Stimulated activated CD8-positive, alpha-beta memory T cell treated with anti-CD3 and anti-CD28 coated beads, Interleukin-7, amount 100 ng/mL, for 4 hours (primary cell): ENCODE measurements around the gene FAM161B.
"Not testable (repeated sequence)": the region's sequence is repeated elsewhere in the genome, so short reads cannot be mapped to it uniquely, and the experiment has no call there.

ENCODE experiments used
- DNase-seq, 2 donors: peaks; one replicate each; pipeline ENCODE4 v3.0.0-alpha.2; 2020; ENCODE audit warnings: low read depth in 2 of 2

The FAM161B gene

GRCh38 chr14:73949752-73950734 is at the start of gene FAM161B, which contains the start of gene COQ6:
FAM161B (minus strand) TSS chr14:73950094; CDS start chr14:73950026, 68 bp downstream.
COQ6 (plus strand) TSS chr14:73950302; CDS start chr14:73950333, 31 bp downstream.
- peak; percentile 77 to 78 for DNase-seq

- no peak for DNase-seq
Observed at GRCh38 chr14:73998726-73999125, 48.8 kb upstream of the FAM161B start.

- no peak for DNase-seq
Observed at GRCh38 chr14:73997944-73998447, 48.1 kb upstream of the FAM161B start.

GRCh38 chr14:73997108-73997943 is 47.4 kb upstream of the FAM161B start:
- DNase-seq = no peak

GRCh38 chr14:73996731-73997107 is 46.8 kb upstream of the FAM161B start:
- DNase-seq = no peak

- no peak for DNase-seq
Observed at GRCh38 chr14:73995977-73996378, 46.1 kb upstream of the FAM161B start.

GRCh38 chr14:73994926-73995325 is 45.0 kb upstream of the FAM161B start:
- DNase-seq = not testable (repeated sequence)

GRCh38 chr14:73991092-73991491 is 41.2 kb upstream of the FAM161B start:
- DNase-seq = no peak

- DNase-seq = not testable (repeated sequence)
Observed at GRCh38 chr14:73988656-73989055, 38.8 kb upstream of the FAM161B start.

GRCh38 chr14:73988065-73988464 is 38.2 kb upstream of the FAM161B start:
- no peak for DNase-seq

- no peak for DNase-seq
Observed at GRCh38 chr14:73977896-73978295, 28.0 kb upstream of the FAM161B start.

- DNase-seq = no peak
Observed at GRCh38 chr14:73976125-73976524, 26.2 kb upstream of the FAM161B start.

- no peak for DNase-seq
Observed at GRCh38 chr14:73973497-73973896, 23.6 kb upstream of the FAM161B start.

GRCh38 chr14:73968885-73969284 is 19.0 kb upstream of the FAM161B start:
- no peak for DNase-seq

GRCh38 chr14:73965216-73965615 is 15.3 kb upstream of the FAM161B start:
- DNase-seq = no peak

GRCh38 chr14:73961192-73961591 is 11.3 kb upstream of the FAM161B start:
- DNase-seq = no peak

- no peak for DNase-seq
Observed at GRCh38 chr14:73958591-73958990, 8.7 kb upstream of the FAM161B start.

GRCh38 chr14:73955674-73956073 is 5.8 kb upstream of the FAM161B start:
- no peak for DNase-seq

GRCh38 chr14:73953731-73954130 is 3.8 kb upstream of the FAM161B start:
- no peak for DNase-seq

- DNase-seq = no peak
Observed at GRCh38 chr14:73945159-73945670, 4.7 kb downstream of the FAM161B start.

- DNase-seq = no peak
Observed at GRCh38 chr14:73944432-73945158, 5.3 kb downstream of the FAM161B start.
